OCI-LY1 (cell line): Measurements from ENCODE around the gene ITSN1.

Source experiments
- EZH2 ChIP-seq: fragments of 200-600 bp; sonication (generic), shearing (Covaris generic); IDR thresholded peaks from 2 replicates; pipeline ENCODE4 v1.8.0; 2017; ENCODE audit warnings: borderline replicate concordance, mixed run types, mild to moderate bottlenecking, antibody characterized with exemption, low read length, moderate library complexity, mixed read lengths
- TF ChIP-seq, protein P1 (sequence below): fragments of 200-600 bp; sonication (generic), shearing (Covaris generic); IDR thresholded peaks from 2 replicates; pipeline ENCODE4 v1.5.1; 2017; ENCODE audit warnings: mild to moderate bottlenecking, antibody characterized with exemption, low read length, moderate library complexity, mixed read lengths

DNA sequence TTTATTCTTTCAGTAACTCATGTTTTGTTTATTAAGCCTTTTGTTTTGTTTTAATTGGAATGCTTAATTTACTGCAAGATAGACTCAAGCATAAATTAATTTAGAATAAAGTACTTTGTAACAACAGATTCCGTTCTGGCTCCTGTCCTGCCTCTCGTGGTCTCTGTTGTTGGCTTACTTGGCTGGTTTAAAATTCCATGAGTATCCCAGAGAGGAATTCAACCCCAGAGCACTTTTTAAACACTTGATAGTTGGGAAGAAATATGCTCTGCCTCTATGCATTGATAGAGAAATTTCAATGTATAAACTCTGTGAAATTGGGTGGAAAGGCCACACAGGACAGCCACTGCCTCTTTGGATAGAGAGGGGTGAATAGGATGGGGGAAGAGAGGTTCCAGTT, 183.6 kb downstream of the ITSN1 start:
- TF ChIP-seq, protein P1, sequence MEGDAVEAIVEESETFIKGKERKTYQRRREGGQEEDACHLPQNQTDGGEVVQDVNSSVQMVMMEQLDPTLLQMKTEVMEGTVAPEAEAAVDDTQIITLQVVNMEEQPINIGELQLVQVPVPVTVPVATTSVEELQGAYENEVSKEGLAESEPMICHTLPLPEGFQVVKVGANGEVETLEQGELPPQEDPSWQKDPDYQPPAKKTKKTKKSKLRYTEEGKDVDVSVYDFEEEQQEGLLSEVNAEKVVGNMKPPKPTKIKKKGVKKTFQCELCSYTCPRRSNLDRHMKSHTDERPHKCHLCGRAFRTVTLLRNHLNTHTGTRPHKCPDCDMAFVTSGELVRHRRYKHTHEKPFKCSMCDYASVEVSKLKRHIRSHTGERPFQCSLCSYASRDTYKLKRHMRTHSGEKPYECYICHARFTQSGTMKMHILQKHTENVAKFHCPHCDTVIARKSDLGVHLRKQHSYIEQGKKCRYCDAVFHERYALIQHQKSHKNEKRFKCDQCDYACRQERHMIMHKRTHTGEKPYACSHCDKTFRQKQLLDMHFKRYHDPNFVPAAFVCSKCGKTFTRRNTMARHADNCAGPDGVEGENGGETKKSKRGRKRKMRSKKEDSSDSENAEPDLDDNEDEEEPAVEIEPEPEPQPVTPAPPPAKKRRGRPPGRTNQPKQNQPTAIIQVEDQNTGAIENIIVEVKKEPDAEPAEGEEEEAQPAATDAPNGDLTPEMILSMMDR = no peak
- no peak for TF ChIP-seq EZH2
